Stimulated activated CD8-positive, alpha-beta memory T cell treated with anti-CD3 and anti-CD28 coated beads, Interleukin-15, amount 100 ng/mL, for 24 hours (primary cell): ENCODE results near the gene SLC2A6.

Source experiments
- DNase-seq: peaks from one replicate; pipeline ENCODE4 v3.0.0-alpha.2; 2020; ENCODE audit warnings: low read depth

Gene SLC2A6

GRCh38 chr9:133515615-133516255, 36.8 kb upstream of the SLC2A6 start:
- no peak for DNase-seq

- DNase-seq, result no peak
Measured at GRCh38 chr9:133515240-133515610, 36.3 kb upstream of the SLC2A6 start.

- no peak for DNase-seq
Measured at GRCh38 chr9:133514460-133515239, 35.8 kb upstream of the SLC2A6 start.

GRCh38 chr9:133513214-133514100, 34.6 kb upstream of the SLC2A6 start:
- DNase-seq, result no peak

- no peak for DNase-seq
Measured at GRCh38 chr9:133512253-133513213, 33.6 kb upstream of the SLC2A6 start.

GRCh38 chr9:133511607-133512006, 32.7 kb upstream of the SLC2A6 start:
- DNase-seq, result no peak

GRCh38 chr9:133510926-133511505, 32.1 kb upstream of the SLC2A6 start:
- DNase-seq, result no peak

- no peak for DNase-seq
Measured at GRCh38 chr9:133509179-133510083, 30.5 kb upstream of the SLC2A6 start.

GRCh38 chr9:133508046-133508445, 29.1 kb upstream of the SLC2A6 start:
- DNase-seq, result no peak

- no peak for DNase-seq
Measured at GRCh38 chr9:133507246-133507965, 28.5 kb upstream of the SLC2A6 start.

- no peak for DNase-seq
Measured at GRCh38 chr9:133506653-133507038, 27.7 kb upstream of the SLC2A6 start.

- DNase-seq, result no peak
Measured at GRCh38 chr9:133505901-133506652, 27.2 kb upstream of the SLC2A6 start.

GRCh38 chr9:133505186-133505830, 26.4 kb upstream of the SLC2A6 start:
- no peak for DNase-seq

- no peak for DNase-seq
Measured at GRCh38 chr9:133502112-133502511, 23.2 kb upstream of the SLC2A6 start.

- no peak for DNase-seq
Measured at GRCh38 chr9:133499892-133500270, 21.0 kb upstream of the SLC2A6 start.

GRCh38 chr9:133499132-133499891, 20.4 kb upstream of the SLC2A6 start:
- no peak for DNase-seq
